GM19099 (cell line): ENCODE results near the gene TMC4.

Source experiments
- POLR2A ChIP-seq: IDR thresholded peaks from 3 replicates; pipeline ENCODE4 v1.6.1; 2011; ENCODE audit warnings: low read depth; ENCODE audit not compliant: insufficient read length; ENCODE audit errors: extremely low read depth

Gene TMC4

GRCh38 chr19:54125713-54126112, 47.2 kb downstream of the TMC4 start:
- TF ChIP-seq POLR2A: no peak

- TF ChIP-seq POLR2A: no peak
Measured at GRCh38 chr19:54124393-54124792, 48.6 kb downstream of the TMC4 start.

GRCh38 chr19:54123682-54124081, 49.3 kb downstream of the TMC4 start:
- TF ChIP-seq POLR2A: no peak

GRCh38 chr19:54121259-54121658, 51.7 kb downstream of the TMC4 start:
- TF ChIP-seq POLR2A: no peak

GRCh38 chr19:54115109-54116063, 57.6 kb downstream of the TMC4 start, which contains the start of the genes PRPF31 and TFPT:
Gene PRPF31, plus strand, starts transcription at chr19:54115754. Its CDS starts 2,525 bp downstream, at chr19:54118279.
Gene TFPT, minus strand, starts transcription at chr19:54115657. Its CDS starts 388 bp downstream, at chr19:54115269.
- peak; percentile 77 for TF ChIP-seq POLR2A

- TF ChIP-seq POLR2A: peak; percentile 26
Measured at GRCh38 chr19:54114340-54115108, 58.4 kb downstream of the TMC4 start.
